DND-41 (cell line): Measurements from ENCODE around the gene KIF2C.
"Not testable (repeated sequence)": the region's sequence is repeated elsewhere in the genome, so short reads cannot be mapped to it uniquely, and the experiment has no call there.

Experiments used
- ATAC-seq: fragments of 200-7000 bp; cut with Tn5 transposase; 3 replicates; pipeline ENCODE4 v1.9.1; 2021; ENCODE audit warnings: low read depth; ENCODE audit not compliant: insufficient read depth
- DNase-seq: peaks from one replicate; pipeline ENCODE4 v3.0.0-alpha.2; 2020
- H2AFZ ChIP-seq: 2 replicates; pipeline ENCODE4 v1.6.0; 2012; ENCODE audit warnings: low read depth, low read length
- H3K27ac ChIP-seq: 2 replicates; pipeline ENCODE4 v1.5.1; 2012; ENCODE audit warnings: low read length, inconsistent platforms
- H3K27me3 ChIP-seq: fragments of 200-600 bp; sonication (generic); 2 replicates; pipeline ENCODE4 v1.6.0; 2012; ENCODE audit warnings: low read length, mild to moderate bottlenecking, inconsistent platforms; ENCODE audit not compliant: insufficient read depth, poor library complexity
- H3K36me3 ChIP-seq: 2 replicates; pipeline ENCODE4 v1.5.1; 2012; ENCODE audit warnings: low read length, inconsistent platforms; ENCODE audit not compliant: insufficient read depth
- H3K4me1 ChIP-seq: 2 replicates; pipeline ENCODE4 v1.5.1; 2012; ENCODE audit warnings: mild to moderate bottlenecking, low read length; ENCODE audit not compliant: insufficient read depth
- H3K4me2 ChIP-seq: 2 replicates; pipeline ENCODE4 v1.6.0; 2012; ENCODE audit warnings: mild to moderate bottlenecking, moderate library complexity, low read length, inconsistent platforms; ENCODE audit not compliant: insufficient read depth
- H3K4me3 ChIP-seq, 2 experiments: fragments of 200-600 bp in 1 of 2; shearing (Covaris generic) in 1 of 2; 2 replicates each; pipeline ENCODE4 v1.5.1; 2012 to 2016; ENCODE audit warnings: inconsistent platforms in 2 of 2, low read length in 2 of 2, mild to moderate bottlenecking in 2 of 2, low read depth in 1 of 2, moderate library complexity in 1 of 2
- H3K79me2 ChIP-seq: 2 replicates; pipeline ENCODE4 v1.6.0; 2012; ENCODE audit warnings: low read length, inconsistent platforms; ENCODE audit not compliant: insufficient read depth
- H3K9ac ChIP-seq: 2 replicates; pipeline ENCODE4 v1.6.0; 2012; ENCODE audit warnings: low read depth, mild to moderate bottlenecking, inconsistent platforms, low read length, moderate library complexity
- H3K9me3 ChIP-seq: 2 replicates; pipeline ENCODE4 v1.5.1; 2012; ENCODE audit warnings: low read length, moderate library complexity, mild to moderate bottlenecking, inconsistent platforms; ENCODE audit not compliant: insufficient read depth, severe bottlenecking
- H4K20me1 ChIP-seq: 2 replicates; pipeline ENCODE4 v1.6.0; 2012; ENCODE audit warnings: low read length; ENCODE audit not compliant: insufficient read depth
- EZH2 ChIP-seq: IDR thresholded peaks from 3 replicates; pipeline ENCODE4 v1.6.1; 2012; ENCODE audit warnings: borderline replicate concordance, low read depth, mild to moderate bottlenecking, moderate library complexity, low read length, inconsistent platforms; ENCODE audit not compliant: severe bottlenecking
- TF ChIP-seq, protein P1 (sequence below): IDR thresholded peaks from 2 replicates; pipeline ENCODE4 v1.5.1; 2012; ENCODE audit warnings: borderline replicate concordance, low read length, moderate library complexity, mild to moderate bottlenecking; ENCODE audit not compliant: poor library complexity, severe bottlenecking; ENCODE audit errors: extremely low read depth

KIF2C gene

DNA sequence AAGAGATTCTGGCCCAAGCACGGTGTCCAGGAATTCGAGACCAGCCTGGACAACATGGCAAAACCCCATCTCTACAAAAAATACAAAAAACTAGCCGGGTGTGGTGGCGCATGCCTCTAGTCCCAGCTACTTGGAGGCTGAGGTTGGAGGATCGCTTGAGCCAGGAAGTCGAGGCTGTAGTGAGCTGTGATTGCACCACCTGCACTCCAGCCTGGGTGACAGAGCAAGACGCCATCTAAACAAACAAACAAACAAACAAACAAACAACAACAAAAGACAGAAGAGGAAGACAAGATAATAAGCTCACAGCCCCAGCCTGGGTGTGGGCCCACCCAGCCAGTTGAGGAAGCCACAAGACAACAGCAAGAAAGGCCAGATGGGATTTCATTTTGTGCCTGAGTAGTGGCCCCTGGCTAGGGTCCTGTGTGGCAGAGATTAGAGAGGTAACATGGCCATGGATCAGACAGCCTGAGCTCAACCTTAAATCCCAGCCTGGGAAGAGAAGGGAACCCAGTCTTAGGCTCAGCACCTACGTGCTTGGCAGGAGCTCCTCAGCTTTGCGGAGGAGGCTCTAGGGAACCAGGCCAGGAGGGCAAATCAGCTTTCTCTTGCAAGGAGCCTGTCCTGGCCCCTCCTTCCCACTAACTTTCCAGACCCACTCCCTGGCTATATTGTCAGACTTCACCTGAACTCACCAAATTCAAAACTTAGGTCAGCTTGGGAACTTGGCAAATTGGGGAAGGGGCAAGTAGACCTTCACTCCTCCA lies 53.3 kb downstream of the KIF2C start:
- H3K27ac ChIP-seq, result no peak overlapping the region
- no peak overlapping the region for H3K9ac ChIP-seq
- no peak overlapping the region for H3K4me2 ChIP-seq
- H4K20me1 ChIP-seq, result no peaks in the 10 kb centered on the region
- H3K4me3 ChIP-seq, result no peak overlapping the region
- H3K9me3 ChIP-seq, result no peaks in the 10 kb centered on the region
- no peak for TF ChIP-seq EZH2
- TF ChIP-seq, protein P1, sequence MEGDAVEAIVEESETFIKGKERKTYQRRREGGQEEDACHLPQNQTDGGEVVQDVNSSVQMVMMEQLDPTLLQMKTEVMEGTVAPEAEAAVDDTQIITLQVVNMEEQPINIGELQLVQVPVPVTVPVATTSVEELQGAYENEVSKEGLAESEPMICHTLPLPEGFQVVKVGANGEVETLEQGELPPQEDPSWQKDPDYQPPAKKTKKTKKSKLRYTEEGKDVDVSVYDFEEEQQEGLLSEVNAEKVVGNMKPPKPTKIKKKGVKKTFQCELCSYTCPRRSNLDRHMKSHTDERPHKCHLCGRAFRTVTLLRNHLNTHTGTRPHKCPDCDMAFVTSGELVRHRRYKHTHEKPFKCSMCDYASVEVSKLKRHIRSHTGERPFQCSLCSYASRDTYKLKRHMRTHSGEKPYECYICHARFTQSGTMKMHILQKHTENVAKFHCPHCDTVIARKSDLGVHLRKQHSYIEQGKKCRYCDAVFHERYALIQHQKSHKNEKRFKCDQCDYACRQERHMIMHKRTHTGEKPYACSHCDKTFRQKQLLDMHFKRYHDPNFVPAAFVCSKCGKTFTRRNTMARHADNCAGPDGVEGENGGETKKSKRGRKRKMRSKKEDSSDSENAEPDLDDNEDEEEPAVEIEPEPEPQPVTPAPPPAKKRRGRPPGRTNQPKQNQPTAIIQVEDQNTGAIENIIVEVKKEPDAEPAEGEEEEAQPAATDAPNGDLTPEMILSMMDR, result no peak
- H3K79me2 ChIP-seq, result no peaks in the 10 kb centered on the region
- no peaks in the 10 kb centered on the region for H3K4me1 ChIP-seq
- no peaks in the 10 kb centered on the region for H3K36me3 ChIP-seq
- no peak for DNase-seq
- no peak overlapping the region for H2AFZ ChIP-seq
- H3K27me3 ChIP-seq, result no peaks in the 10 kb centered on the region
- no peak for ATAC-seq

DNA sequence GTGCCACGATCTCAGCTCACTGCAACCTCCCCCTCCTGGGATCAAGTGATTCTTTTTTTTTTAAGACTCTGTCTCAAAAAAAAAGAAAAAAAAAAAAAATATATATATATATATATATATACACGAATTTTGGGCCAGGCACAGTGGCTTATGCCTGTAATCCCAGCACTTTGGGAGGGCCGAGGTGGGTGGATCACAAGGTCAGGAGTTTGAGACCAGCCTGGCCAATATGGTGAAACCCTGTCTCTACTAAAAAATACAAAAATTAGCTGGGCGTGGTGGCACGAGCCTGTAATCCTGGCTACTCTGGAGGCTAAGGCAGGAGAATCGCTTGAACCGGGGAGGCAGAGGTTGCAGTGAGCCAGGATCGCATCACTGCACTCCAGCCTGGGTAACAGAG lies 58.2 kb downstream of the KIF2C start:
- H3K4me3 ChIP-seq, H3K4me2 ChIP-seq, H3K27ac ChIP-seq, ATAC-seq, DNase-seq, H3K9ac ChIP-seq, H3K79me2 ChIP-seq, H3K9me3 ChIP-seq, H3K27me3 ChIP-seq, H4K20me1 ChIP-seq: not testable (repeated sequence)
- Histone ChIP-seq H3K36me3 (peaks cover 11% of the 10 kb centered on the region), H3K4me1 (peaks cover 34% of the 10 kb centered on the region), H2AFZ (peak overlapping the region; percentile 57; the same call in 1 of the 2 replicates)

DNA sequence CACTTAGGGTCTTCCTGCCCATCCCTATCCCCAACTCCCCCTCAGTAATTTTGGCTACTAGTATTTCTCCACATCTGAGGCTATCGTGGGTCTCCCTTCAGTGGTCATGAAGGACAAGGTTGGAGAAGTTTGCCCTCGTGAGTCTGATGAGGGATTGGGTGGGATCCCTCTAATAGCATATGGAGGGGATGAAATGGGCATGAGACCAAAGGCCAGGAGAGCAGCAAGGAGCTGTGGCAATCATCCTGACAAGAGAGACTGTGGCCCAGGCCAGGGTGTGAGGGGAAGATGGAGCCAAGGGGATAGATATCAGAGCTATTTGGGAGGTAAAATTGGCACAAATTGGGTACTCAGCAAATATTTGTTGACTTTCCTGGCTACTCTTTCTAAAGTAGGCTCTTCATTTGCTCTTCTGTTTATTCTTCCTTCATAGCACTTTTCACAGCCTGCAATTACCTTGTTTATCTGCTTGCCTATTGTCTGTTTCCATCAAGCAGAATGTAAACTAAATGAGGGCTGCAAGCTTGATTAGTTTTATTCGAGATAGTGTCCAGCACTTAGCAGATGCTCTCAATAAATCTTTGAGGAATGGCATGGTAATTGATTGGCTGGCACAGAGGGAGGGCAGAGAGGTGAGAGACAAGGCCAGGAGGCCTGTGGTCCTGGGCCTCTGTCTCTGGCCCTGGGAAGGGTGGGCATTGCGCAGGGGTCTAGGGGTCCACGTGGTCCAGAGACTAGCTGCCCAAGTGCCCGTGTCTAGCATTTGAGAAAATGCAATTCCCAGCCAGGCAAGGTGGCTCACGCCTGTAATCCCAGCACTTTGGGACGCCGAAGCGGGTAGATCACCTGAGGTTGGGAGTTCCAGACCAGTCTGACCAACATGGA lies 59.1 kb downstream of the KIF2C start:
- Histone ChIP-seq H4K20me1 (no peaks in the 10 kb centered on the region), H3K4me3 (no peak overlapping the region), H3K27ac (peak overlapping the region; percentile 31; the same call in 1 of the 2 replicates), H3K4me1 (peaks cover 34% of the 10 kb centered on the region), H3K27me3 (no peaks in the 10 kb centered on the region), H3K79me2 (no peaks in the 10 kb centered on the region), H3K9me3 (no peaks in the 10 kb centered on the region), H3K9ac (peak overlapping the region; percentile 87; the same call in 1 of the 2 replicates), H3K4me2 (peak overlapping the region; percentile 92; the same call in 1 of the 2 replicates), H2AFZ (peak overlapping the region; percentile 57), H3K36me3 (peaks cover 19% of the 10 kb centered on the region)
- DNase-seq (no peak), ATAC-seq (no peak)
- TF ChIP-seq, protein P1, result no peak
- no peak for TF ChIP-seq EZH2
